ENCODE measurements around the gene B4GALT5. TPM values are rescaled to one million over a fixed set of nuclear protein-coding genes. Genes with fewer than 3 reads are reported as not detected.

B4GALT5 gene
- total and polyA plus RNA-seq, 8 donors = 38.4 to 51.0 (median 45.8) TPM

- no peaks in the 10 kb centered on the region for H3K27me3 ChIP-seq
- H3K4me1 ChIP-seq = peaks cover 0 to 5% of the 10 kb centered on the region in 2 donors
- H3K36me3 ChIP-seq = no peaks in the 10 kb centered on the region
- no peak for ATAC-seq
- DNase-seq = no peak
- peaks cover 0 to 3% of the 10 kb centered on the region in 2 donors for H3K9me3 ChIP-seq
- H3K27ac ChIP-seq = no peak overlapping the region
- TF ChIP-seq, protein P1, sequence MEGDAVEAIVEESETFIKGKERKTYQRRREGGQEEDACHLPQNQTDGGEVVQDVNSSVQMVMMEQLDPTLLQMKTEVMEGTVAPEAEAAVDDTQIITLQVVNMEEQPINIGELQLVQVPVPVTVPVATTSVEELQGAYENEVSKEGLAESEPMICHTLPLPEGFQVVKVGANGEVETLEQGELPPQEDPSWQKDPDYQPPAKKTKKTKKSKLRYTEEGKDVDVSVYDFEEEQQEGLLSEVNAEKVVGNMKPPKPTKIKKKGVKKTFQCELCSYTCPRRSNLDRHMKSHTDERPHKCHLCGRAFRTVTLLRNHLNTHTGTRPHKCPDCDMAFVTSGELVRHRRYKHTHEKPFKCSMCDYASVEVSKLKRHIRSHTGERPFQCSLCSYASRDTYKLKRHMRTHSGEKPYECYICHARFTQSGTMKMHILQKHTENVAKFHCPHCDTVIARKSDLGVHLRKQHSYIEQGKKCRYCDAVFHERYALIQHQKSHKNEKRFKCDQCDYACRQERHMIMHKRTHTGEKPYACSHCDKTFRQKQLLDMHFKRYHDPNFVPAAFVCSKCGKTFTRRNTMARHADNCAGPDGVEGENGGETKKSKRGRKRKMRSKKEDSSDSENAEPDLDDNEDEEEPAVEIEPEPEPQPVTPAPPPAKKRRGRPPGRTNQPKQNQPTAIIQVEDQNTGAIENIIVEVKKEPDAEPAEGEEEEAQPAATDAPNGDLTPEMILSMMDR (IDR thresholded peaks at IDR 0.05) = no peak
- intact Hi-C loops (cut with DNase I) = no loop called here
- no peak overlapping the region for H3K4me3 ChIP-seq
These were observed 112.3 kb downstream of the B4GALT5 start for GRCh38 chr20:49601153-49601924.

- H3K27ac ChIP-seq = no peak overlapping the region
These were observed 113.9 kb downstream of the B4GALT5 start for GRCh38 chr20:49599746-49600113.

GRCh38 chr20:49597825-49598395 is 115.8 kb downstream of the B4GALT5 start:
- DNase-seq = no peak
- Histone ChIP-seq H3K27ac (no peak overlapping the region), H3K4me1 (peaks cover 0 to 17% of the 10 kb centered on the region in 2 donors), H3K4me3 (no peak overlapping the region), H3K36me3 (no peaks in the 10 kb centered on the region), H3K9me3 (peaks cover 0 to 3% of the 10 kb centered on the region in 2 donors), H3K27me3 (no peaks in the 10 kb centered on the region)
- TF ChIP-seq, protein P1 (IDR thresholded peaks at IDR 0.05) = no peak
- no peak for ATAC-seq
- intact Hi-C loops (cut with DNase I) = no loop called here

More at GRCh38 chr20:49599746-49600113, 113.9 kb downstream of the B4GALT5 start:
- H3K27me3 ChIP-seq = no peaks in the 10 kb centered on the region
- ATAC-seq (no peak), DNase-seq (no peak)
- peaks cover 0 to 3% of the 10 kb centered on the region in 2 donors for H3K9me3 ChIP-seq
- TF ChIP-seq, protein P1 (IDR thresholded peaks at IDR 0.05) = no peak
- H3K4me3 ChIP-seq = no peak overlapping the region
- H3K4me1 ChIP-seq = peaks cover 4 to 7% of the 10 kb centered on the region in 2 donors
- no peaks in the 10 kb centered on the region for H3K36me3 ChIP-seq
- intact Hi-C loops (cut with DNase I) = no loop called here

DNA sequence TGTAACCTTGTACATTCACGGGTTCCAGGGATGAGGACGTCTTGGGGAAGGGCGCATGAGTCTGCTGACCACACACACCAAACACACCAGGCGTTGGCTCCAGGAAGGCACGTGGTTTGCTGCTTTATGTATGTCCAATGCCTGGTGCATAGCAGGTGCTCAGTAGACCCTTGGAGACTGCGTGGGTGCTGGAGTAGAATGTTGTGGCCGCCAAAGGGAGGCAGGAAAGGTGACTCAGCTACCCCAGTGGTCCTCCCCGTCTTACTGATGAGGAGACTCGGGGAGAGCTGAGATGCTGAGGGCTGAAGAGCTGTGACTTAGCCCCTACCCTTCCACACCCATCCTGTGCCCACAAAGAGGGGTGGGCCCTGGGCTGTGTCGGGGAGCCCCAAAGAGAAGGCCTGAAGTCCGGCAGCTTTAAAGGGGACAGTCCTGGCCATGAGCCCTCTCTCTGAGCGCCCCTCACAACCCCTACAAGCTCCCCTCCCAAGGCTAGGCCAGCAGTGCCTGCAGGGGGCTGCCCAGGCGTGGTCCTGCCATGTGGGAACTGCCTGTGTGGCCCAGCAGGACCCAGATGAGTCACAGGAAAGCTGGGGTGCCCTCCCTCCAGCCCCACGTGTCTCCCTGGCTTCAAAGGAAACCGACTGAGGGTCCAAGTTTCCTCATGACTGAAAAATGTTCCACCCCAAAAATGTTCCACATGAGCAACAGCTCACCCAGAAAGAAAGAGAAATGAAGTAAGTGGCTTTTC is 117.7 kb downstream of the B4GALT5 start:
- Histone ChIP-seq H3K4me1 (peaks cover 4 to 22% of the 10 kb centered on the region in 2 donors), H3K36me3 (no peaks in the 10 kb centered on the region), H3K27ac (peak overlapping the region; percentile 33 to 37), H3K9me3 (peaks cover 0 to 3% of the 10 kb centered on the region in 2 donors), H3K27me3 (no peaks in the 10 kb centered on the region), H3K4me3 (no peak overlapping the region)
- TF ChIP-seq, protein P1 (IDR thresholded peaks at IDR 0.05) = no peak
- intact Hi-C loops (cut with DNase I) = no loop called here
- ATAC-seq (peak; percentile 13), DNase-seq (no peak)

- Histone ChIP-seq H3K36me3 (no peaks in the 10 kb centered on the region), H3K4me1 (peaks cover 4 to 24% of the 10 kb centered on the region in 2 donors), H3K9me3 (peaks cover 0 to 3% of the 10 kb centered on the region in 2 donors), H3K27ac (no peak overlapping the region), H3K27me3 (no peaks in the 10 kb centered on the region), H3K4me3 (no peak overlapping the region)
- DNase-seq = no peak
- no peak for ATAC-seq
- TF ChIP-seq, protein P1 (IDR thresholded peaks at IDR 0.05) = no peak
- intact Hi-C loops (cut with DNase I) = no loop called here
These were observed 118.3 kb downstream of the B4GALT5 start for GRCh38 chr20:49595346-49595745.
